ENCODE measurements around the gene TBC1D22A.

TBC1D22A gene

GRCh38 chr22:46735747-46736608 lies 26.5 kb upstream of the TBC1D22A start:
- no peaks in the 10 kb centered on the region for H3K36me3 ChIP-seq (replicated peaks; ENCODE audit: insufficient read depth, low read length)
- H3K27me3 ChIP-seq (replicated peaks; ENCODE audit: insufficient read depth, low read length), result no peaks in the 10 kb centered on the region
- peaks cover 23% of the 10 kb centered on the region for H3K4me1 ChIP-seq (ENCODE audit: low read length)
- H2AFZ ChIP-seq (ENCODE audit: low read length), result no peak overlapping the region
- H3K9me2 ChIP-seq (replicated peaks; ENCODE audit: insufficient read depth, low read length), result no peaks in the 10 kb centered on the region
- H3K79me2 ChIP-seq (ENCODE audit: low read length), result peaks cover 67% of the 10 kb centered on the region
- H3K27ac ChIP-seq (ENCODE audit: low read length), result no peak overlapping the region
- peaks cover 12% of the 10 kb centered on the region for H3F3A ChIP-seq (ENCODE audit: insufficient read depth, low read length)
- no peaks in the 10 kb centered on the region for H3K9me3 ChIP-seq (replicated peaks; ENCODE audit: insufficient read depth, low read length)
- H4K20me1 ChIP-seq (ENCODE audit: insufficient read depth, low read length), result peaks cover 34% of the 10 kb centered on the region
- no peak for DNase-seq
- peak overlapping the region; percentile 63; the same call in 1 of the 2 replicates for H3K9ac ChIP-seq (ENCODE audit: low read length)
- peak overlapping the region; percentile 77 for H3K4me3 ChIP-seq (ENCODE audit: low read length)
- no peak for TF ChIP-seq CTCF (IDR thresholded peaks at IDR 0.05; ENCODE audit: low read length)
- TF ChIP-seq EZH2 (optimal IDR thresholded peaks at IDR 0.05; ENCODE audit: low read depth, low read length), result no peak
- no peak for TF ChIP-seq EZH2phosphoT487 (IDR thresholded peaks at IDR 0.05; ENCODE audit: low read length)
- peak overlapping the region; percentile 97 for H3K4me2 ChIP-seq (ENCODE audit: low read depth, low read length)

GRCh38 chr22:46736705-46737104 lies 25.7 kb upstream of the TBC1D22A start:
- Histone ChIP-seq H3K4me2 (ENCODE audit: low read depth, low read length) (peak overlapping the region; percentile 97), H4K20me1 (ENCODE audit: insufficient read depth, low read length) (peaks cover 28% of the 10 kb centered on the region), H3K9me3 (replicated peaks; ENCODE audit: insufficient read depth, low read length) (no peaks in the 10 kb centered on the region), H3K36me3 (replicated peaks; ENCODE audit: insufficient read depth, low read length) (no peaks in the 10 kb centered on the region), H3K79me2 (ENCODE audit: low read length) (peaks cover 59% of the 10 kb centered on the region), H3K27ac (ENCODE audit: low read length) (no peak overlapping the region; the same call in 1 of the 2 replicates), H3K9me2 (replicated peaks; ENCODE audit: insufficient read depth, low read length) (no peaks in the 10 kb centered on the region), H3K4me3 (ENCODE audit: low read length) (peak overlapping the region; percentile 77), H3K4me1 (ENCODE audit: low read length) (peaks cover 23% of the 10 kb centered on the region), H2AFZ (ENCODE audit: low read length) (no peak overlapping the region), H3K9ac (ENCODE audit: low read length) (peak overlapping the region; percentile 63; the same call in 1 of the 2 replicates), H3K27me3 (replicated peaks; ENCODE audit: insufficient read depth, low read length) (no peaks in the 10 kb centered on the region), H3F3A (ENCODE audit: insufficient read depth, low read length) (peaks cover 12% of the 10 kb centered on the region)
- no peak for DNase-seq
- TF ChIP-seq EZH2phosphoT487 (IDR thresholded peaks at IDR 0.05; ENCODE audit: low read length), result no peak
- TF ChIP-seq EZH2 (optimal IDR thresholded peaks at IDR 0.05; ENCODE audit: low read depth, low read length), result no peak
- no peak for TF ChIP-seq CTCF (IDR thresholded peaks at IDR 0.05; ENCODE audit: low read length)

GRCh38 chr22:46737105-46737975 lies 25.1 kb upstream of the TBC1D22A start:
- Histone ChIP-seq H3K9ac (ENCODE audit: low read length) (peak overlapping the region; percentile 63; the same call in 1 of the 2 replicates), H3K9me3 (replicated peaks; ENCODE audit: insufficient read depth, low read length) (no peaks in the 10 kb centered on the region), H4K20me1 (ENCODE audit: insufficient read depth, low read length) (peaks cover 28% of the 10 kb centered on the region), H3F3A (ENCODE audit: insufficient read depth, low read length) (peaks cover 12% of the 10 kb centered on the region), H3K27ac (ENCODE audit: low read length) (peak overlapping the region; percentile 72; the same call in 1 of the 2 replicates), H2AFZ (ENCODE audit: low read length) (0 out of 2 replicates have a peak overlapping the region, but pooled peaks have one; percentile 25), H3K9me2 (replicated peaks; ENCODE audit: insufficient read depth, low read length) (no peaks in the 10 kb centered on the region), H3K4me3 (ENCODE audit: low read length) (peak overlapping the region; percentile 77), H3K4me2 (ENCODE audit: low read depth, low read length) (peak overlapping the region; percentile 97), H3K27me3 (replicated peaks; ENCODE audit: insufficient read depth, low read length) (no peaks in the 10 kb centered on the region), H3K36me3 (replicated peaks; ENCODE audit: insufficient read depth, low read length) (no peaks in the 10 kb centered on the region), H3K79me2 (ENCODE audit: low read length) (peaks cover 53% of the 10 kb centered on the region), H3K4me1 (ENCODE audit: low read length) (peaks cover 23% of the 10 kb centered on the region)
- TF ChIP-seq CTCF (IDR thresholded peaks at IDR 0.05; ENCODE audit: low read length) (no peak), EZH2phosphoT487 (IDR thresholded peaks at IDR 0.05; ENCODE audit: low read length) (no peak), EZH2 (optimal IDR thresholded peaks at IDR 0.05; ENCODE audit: low read depth, low read length) (no peak)
- DNase-seq, result peak; percentile 73
